ENCODE data around the gene TMEM176B.

TMEM176B gene

DNA sequence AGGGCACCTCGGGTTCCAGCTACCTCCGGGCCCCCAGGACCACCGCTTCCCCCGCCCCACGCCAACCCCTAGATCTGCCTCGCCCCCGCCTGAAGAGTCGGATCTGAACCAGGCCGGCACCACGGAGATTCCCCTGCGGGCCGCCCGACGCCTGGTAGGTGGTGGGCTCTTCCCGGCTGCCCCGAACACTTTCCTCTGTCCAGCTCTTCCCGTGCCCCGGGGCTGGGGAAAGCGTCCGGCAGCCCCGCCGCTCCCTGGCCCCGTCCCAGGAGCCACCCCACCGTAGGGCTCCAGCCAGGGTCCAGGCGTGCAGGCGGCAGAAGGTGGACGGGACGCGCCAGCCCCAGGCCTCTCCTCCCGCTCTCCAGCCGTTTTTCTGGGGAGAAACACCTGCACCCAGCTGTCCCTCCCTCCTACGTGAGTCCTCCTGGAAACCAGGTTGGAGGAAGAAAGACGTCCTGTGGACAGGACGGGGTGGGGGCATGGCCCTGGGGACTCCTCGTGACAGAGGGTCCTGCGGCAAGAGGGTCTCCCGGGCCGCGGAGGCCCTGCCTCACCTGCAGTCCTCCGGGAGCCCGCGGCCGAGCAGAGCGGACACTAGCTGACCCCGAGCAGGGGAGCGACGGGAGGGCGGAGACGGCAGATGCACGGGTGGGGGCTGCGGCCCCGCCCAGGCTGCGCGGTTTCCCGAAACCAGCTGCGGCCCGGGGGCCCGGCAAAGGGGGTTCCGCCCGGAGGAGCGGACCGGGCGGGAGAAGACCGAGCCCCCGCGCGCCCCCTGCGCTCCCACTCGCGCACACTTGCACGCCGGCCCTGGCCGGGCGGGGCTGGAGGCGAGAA is at the start of gene TMEM176B:
Gene TMEM176B, minus strand, starts transcription at position 624 of the 840 bp plus-strand sequence. CDS start 3,795 bp downstream, outside the sequence.
- peak; percentile 12 for DNase-seq

DNA sequence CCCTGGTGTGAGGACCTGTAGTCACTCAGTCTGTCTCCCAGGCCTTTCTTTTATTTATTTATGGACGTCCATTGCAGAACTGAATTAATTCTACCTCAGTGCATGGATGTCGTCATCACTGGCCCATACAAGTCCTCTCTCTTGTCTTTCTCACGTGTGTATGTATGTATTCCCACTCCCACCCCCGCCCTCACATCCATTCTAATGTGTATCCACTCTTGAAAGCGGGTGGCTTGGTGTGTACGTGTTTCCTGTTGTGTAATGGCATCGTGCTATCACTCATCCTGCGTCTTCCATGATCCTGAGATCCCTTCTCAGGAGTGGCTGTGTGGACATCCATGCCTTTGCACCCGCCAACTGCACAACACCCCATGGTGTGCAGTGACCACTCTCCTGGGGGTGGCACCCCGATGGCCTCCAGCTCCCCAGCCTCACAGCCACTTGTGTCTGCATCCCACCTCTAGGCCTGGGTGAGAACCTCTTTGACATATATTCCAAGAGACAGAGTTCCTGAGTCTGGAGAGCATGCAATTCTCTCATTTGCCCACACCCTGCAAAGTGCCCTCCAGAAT is 49.1 kb upstream of the TMEM176B start:
- DNase-seq: no peak

DNA sequence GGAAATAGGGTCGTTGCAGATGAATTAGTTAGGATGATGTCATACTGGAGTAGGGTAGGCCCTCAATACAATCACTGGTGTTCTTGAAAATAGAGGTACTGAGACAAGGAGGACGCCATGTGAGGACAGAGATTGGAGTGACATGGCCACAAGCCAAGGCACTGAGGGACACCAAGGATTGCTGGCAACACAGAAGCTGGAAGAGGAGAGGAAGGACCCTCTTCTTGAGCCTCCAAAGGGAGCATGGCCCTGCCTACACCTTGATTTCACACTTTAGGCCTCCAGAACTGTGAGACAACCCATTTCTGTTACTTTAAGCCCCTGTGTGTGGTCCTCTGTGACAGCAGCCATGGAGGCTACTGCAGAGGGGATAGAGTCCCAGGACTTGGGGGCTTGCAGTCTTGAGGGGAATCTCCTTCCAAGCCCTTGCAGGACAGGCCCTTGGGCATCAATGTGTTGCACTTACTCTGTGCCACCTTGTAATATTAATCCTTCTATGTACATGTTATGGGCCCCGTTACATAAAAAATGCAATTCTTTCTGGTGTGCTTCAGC is 48.5 kb upstream of the TMEM176B start:
- DNase-seq: no peak

DNA sequence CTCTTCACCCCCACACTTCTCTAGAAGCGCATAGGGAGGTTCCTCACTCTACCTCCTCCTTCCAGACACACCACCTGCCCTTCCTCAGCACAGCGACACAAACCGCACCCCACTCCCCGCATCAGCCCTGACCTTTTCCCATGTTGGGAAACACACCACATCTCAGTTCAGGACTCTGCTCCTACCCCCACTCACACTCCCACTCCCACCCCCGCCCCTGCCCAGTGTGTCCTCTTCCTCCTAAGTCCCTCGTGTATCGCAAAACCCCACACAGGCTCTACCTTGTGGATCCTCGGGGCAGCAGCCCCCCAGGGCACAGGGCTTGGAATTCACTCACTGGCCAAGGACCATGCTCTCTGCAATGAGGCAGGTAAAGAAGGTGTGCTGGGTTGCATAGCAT is 47.9 kb upstream of the TMEM176B start:
- no peak for DNase-seq

DNA sequence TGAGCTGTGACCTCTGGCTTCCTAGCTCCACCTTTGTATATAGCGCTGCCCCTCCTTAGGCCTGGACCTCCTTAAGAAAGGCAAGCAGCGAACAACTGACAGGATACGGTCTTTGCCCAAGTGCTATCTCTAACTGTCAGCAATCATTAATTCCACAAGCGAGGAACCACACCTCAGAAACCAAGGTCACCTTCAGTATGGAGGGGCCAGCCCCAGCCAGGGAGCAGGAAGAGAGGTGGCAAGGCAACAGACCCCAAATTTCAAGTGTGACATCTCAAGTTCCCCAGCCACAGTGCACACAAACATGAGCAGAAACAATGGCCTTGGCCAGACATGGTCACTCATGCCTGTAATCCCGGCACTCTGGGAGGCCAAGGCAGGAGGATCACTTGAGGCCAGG is 47.4 kb upstream of the TMEM176B start:
- no peak for DNase-seq

DNA sequence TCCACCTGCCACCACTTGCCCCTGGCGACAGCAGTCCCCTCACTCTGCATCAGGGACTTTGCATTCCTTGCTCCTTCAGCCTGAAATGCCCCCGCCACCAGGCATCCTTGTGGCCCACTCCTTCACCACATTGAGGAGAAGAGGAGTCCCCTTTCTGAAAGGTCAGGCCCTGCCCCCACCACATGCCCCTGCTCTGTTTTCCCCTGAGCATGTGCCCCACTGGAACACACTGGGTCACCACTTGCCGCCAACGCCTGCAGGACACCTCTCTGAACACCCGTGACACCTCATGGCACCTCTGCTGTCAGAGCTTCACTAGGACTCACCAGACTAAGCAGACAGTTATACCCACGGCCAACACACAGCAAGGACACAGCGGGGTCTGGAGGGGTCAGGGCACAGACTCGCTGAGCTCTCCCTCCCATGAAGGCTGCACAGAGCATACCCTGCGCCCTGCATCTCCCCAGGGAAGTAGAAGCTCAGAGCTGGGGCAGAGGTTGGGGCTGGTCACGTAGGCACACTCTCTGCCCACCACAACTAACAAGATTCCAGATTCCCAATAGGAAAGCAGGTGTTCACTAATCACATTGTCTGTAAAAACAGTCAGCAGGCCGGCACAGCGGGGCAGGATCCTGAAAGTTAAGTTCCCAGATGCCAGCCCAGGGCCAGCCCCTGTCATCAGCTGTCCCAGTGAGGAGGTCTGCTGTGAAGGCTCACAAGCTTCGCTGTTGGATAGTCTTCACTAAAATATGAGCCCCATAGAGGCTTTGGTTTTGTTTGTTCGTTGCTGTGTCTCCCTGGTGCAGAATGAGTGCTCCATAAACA is 46.3 kb upstream of the TMEM176B start:
- no peak for DNase-seq

DNA sequence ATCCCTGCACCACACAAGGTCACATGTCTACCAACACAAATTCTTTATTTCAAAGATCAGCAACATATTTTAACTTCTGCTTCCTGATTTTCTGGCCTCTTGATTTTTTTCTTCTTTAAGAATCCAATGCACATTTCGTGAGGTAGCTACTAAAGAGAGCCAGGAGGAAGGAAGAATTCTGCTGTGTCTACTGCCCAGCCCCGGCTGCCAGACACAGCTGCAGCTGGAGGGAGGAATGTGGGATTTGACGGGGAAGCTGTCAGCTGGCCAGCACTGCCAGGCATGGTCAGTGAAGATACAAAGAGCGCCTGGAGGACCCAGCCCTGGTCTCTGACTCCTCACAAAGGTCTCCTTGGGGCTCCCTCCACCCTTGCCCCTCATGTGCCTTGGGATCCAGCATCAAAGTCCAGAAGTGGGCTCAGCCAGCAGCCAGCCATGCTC is 45.3 kb upstream of the TMEM176B start:
- DNase-seq: no peak

DNA sequence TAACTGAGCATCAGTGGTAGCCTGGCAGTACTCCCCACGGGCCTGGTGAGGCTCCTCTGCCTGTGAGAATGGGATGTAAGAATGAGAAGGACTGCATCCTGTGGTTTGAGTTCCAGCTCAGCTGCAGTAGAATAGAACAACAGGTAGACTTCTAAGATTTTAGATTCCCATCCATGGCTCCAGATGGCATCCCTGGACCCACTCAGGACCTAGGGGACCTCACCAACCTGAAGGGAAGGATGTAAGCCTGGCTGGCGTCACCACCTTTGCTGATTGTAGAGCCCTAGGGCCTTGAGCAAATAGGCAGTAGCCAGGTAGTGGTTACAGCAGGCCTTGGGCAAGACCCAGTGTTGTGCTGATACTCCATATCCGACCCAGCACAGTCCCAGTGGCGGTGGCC is 42.6 kb upstream of the TMEM176B start:
- DNase-seq: no peak

DNA sequence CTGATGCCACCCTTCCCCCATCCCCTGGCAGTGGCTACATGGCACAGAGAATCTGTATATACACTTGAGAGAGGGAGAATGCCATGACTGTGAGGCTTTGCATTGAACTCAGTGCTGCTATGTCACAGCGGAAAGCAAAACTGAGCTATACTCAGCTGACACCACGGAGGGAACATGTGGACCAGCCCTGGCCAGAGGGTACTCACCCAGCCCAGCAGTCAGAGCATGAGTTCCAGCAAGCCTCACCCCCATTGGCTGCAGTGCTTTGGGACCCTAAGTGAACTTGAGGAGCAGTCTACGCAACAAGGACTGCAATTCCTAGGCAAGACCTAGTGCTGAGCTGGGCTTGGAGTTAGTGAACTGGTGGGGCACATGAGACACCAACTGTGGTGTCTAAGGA is 41.9 kb upstream of the TMEM176B start:
- DNase-seq: no peak

DNA sequence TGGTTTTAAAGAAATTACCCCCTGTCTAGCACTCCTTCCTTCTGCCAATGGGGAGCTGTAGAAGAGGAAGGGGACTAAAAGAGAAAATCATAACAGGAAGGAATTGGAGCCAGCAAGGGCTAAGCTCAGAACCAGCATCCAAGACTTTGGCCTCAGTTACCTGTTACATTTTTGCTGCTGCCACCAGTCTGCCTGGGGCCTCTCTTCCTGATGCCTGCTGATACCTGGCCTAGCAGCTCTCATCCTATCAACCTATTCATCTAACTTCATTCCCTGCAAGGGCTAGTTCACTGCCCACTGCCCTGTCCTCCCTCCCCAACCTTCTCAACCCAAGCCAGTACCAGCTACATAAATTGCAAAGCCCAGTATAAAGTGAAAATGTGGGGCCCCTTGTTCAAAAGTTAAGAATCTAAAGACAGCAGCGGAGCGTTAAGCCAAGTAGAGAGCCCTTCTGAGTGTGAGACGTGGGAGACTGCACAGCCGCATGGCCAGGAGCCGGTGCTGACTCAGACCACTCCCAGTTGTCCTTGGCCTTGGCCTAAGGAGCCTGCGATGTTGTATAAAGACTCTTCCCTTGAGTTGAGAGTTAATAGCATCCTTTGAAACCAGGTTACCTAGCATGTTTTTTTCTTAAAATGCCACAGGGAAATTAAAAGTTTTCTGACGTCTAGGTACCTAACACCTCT is 38.9 kb upstream of the TMEM176B start:
- DNase-seq: no peak

DNA sequence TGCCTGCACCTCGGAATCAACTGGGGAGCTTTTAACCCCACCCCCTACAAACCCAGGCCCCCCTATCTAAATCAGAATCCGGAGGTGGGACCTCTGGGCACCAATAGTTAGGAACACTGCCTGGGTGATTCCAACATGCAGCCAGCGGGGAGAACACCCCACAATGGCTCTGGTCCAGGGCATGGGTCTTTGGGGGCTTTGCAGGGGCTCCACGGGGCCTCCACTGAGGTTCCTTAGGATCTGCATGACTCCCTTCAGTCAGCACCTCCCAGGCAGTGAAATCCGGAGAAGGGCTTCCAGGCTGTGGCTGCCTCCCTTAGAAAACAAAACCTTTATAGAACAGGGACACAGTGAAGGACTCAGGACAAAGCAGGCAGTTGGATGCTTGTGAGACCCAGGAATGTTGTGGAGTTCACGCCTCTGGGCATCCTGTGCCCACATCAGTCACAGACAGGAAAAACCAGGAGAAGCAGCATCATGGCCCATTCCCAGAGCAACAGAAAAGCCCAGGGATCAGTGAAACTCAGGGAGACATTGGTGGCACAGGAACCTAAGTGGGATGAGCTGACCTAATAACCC is 35.6 kb upstream of the TMEM176B start:
- no peak for DNase-seq

DNA sequence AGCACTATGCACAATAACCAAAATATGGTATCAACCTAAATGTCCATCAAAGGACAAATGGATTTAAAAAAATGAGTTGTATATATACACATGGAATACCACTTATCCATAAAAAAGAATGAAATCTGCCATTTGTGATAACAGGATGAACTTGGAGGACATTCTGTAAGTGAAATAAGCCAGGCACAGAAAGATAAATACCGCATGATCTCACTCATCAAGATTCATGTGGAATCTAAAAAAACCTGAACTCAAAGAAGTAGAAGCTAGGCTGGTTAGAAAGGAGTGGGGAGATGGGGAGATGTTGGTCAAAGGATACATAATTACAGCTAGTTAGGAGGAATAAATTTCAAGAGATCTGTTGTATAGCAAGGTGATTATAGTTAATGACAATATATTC is 34.9 kb upstream of the TMEM176B start:
- no peak for DNase-seq

DNA sequence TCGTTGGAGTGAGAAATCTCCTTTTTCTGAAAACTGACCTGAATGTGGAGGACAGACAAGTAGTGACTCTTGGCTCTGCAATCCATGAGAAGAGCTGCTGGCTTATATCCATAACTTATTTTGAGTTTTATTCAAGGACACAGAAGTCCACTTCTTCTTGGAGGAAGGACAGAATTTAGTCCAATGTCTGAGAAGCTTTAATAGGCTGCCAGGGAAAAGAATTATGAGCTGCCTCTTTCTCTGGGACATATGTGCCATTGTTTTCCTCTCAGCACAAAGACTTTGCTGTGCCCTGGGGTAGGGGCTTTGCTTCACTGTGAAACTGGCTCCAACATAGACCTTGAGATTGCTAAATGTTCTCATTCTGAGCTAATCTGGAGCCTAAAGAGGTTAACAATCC is 31.7 kb upstream of the TMEM176B start:
- DNase-seq: no peak

DNA sequence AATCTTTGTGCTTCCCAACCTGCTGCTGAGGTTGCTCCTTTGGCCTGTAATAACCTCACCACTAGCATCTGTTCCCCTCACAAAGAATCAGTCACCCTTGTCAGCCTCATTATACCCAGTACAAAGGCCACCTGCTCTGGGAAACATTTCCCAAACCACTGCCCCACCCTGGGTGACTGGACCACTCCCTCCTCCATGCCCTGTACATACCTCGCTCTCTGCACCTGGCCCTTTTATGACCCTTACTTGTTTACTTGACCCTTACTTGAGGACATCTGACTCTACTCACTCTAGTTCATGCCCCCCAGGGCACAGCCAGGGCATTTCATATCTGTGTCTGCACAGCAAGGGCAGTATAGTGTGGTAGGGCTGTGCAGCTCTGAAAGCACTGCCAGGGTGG is 30.8 kb upstream of the TMEM176B start:
- no peak for DNase-seq

DNA sequence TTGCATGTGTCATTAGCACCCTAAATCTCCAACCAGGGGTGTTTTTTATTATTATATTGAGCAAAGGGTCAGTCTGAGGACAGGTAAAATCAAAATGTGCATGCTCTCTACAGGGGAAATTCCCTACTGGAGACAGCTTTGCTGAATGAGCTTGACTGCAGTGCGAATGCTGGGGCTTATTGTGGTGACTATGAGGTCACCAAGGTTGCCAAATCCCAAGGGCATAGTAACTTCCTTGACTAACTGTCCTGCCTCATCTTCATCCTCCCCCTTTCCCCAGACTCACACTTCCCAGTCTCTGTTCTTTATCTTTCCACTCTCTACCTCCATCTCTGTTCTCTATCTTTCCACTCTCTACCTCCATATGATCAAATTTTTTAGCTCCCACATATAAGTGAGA is 29.3 kb upstream of the TMEM176B start:
- no peak for DNase-seq

DNA sequence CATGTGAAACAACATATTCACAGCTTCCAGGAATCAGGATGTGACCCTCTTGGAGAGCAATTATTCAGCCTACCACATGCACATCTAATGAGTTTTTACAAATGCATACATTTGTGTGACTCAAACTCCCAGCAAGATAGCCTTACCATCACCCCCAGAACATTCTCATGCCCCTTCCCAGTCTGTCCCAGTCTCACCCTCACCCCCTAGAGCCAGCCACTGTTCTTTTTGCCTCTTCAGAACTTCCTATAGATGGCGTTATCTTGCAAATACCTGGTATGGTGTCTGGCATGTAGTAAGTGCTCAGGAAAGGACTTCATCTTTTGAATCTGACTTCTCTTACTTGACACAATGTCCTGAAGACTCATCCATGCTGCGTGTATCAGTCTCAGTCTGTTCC is 28.2 kb upstream of the TMEM176B start:
- DNase-seq: no peak

DNA sequence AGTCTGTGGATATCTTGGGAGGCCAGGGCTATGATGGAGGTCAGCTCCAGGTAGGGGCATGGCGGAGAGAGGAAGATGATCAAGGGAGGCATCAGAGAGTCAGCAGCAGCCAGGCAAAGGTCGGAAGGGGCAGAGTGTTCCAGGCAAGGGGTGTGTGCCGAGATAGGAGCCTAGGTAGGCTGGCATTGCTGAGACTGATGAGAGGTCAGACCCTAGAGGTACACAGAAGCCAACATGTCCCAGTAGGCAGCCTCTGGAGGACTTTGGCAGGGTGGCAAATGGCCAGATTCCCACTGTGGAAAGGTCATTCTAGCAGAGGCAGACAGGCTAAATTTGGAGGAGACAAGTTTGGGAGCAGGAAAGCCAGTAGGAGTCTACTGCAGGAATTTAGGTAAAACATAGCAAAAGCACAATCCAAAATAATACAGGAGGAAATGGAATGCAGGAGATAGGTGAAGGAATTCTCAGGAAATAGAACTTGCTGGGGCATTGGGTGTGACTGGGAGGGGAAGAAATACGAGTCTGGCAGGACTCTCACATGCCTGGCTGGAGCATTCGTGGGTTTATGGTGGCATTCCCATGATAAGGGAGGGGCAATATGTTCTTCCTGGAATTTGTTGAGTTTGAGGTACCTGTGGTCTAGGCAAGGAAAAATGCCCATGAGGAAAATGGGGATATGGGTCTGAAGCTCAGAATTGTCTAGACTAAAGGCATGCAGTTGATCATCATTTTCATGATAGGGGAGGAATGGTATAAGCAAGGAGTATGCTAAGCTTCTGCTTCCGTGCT is 26.1 kb upstream of the TMEM176B start:
- no peak for DNase-seq

DNA sequence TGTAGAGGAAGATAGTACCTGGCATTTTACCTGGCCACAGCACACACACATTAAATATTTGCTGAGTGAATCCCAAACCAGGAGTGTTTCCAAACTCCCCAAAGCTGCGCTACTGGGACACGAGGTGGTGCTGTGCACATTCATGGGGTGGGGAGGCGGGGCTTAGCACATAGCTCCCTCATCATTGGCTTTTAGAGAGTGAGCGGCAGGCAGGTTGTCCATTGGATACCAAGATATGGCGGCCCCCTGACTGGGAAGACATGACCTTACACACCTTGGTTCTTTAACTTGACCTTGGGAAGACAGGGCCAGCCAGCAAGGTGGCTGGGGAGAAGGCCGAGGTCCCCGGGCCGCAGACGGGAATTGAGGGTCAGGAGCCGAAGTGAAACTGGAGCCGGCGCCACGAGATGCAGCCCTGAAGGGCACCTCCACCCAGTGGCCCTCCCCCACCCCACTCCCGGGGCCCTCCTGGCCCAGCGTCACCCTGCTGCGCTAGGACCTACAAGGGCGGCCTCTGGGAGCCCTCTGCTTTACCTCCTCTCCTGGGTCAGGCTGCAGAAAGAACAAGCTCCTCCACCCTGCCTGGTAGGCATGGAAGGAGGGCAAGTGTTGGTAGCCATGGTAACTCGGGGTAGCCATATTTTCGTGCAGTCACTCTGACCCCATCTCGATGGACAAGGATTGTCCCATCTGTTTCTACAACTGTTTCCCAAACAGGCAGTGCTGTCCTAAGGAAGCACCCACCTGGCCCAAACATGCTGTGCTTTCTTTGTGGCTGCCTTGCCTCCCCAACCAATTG is 24.4 kb upstream of the TMEM176B start:
- DNase-seq: no peak

DNA sequence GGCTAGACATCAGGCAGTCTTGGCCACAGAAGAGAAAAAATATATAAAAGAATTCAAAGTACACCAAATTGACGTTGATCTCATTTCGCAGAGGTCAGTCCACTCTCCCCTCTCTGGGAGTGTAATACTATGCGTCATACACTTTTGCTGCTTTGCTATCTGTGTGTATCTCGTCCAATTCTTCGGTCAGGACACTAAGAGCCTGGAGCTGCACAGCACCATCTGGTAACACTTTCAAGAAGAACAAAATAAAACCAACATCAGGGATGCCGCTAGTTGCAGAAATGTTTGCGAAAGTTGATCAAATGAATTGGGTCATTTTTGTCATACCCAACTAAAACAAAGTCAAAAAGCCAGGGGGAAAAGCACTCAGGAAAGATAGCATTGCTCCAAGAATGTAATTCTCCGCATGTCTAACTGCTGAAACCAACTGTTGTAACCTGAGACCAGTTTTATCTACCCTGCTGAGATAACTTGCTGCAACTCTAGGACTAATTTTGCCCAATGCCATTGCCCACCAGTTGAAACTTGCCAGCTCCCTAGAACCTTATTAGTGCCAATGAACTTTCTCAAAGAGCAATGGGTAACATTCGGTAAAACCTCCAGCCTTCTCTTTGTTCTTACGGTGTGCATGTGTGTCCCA is 23.4 kb upstream of the TMEM176B start:
- DNase-seq: no peak

DNA sequence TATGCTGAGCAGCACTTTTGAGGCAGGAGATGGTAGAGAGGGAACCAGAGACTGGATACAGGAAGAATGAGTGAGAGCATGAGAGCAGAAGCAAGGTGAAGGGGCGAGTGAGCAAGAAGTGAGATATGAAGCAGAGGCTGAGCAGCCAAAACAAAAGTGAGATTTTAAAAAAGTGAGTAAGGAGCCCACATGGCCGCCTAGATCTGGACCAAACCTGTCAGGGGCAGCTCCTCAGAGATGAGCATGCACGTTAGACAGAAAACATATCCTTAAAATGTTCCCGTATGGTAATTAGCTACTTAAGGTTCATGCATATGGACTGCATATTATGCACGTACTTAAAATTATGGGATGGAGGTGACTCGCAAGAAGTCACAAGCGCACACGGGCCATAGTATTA is 22.9 kb upstream of the TMEM176B start:
- DNase-seq: no peak

Data from COR-L47 (cell line).